ENCODE results near the gene UCN2. TPM values are rescaled to one million over a fixed set of nuclear protein-coding genes. Genes with fewer than 3 reads are reported as not detected.

UCN2 gene
- total RNA-seq, 2 experiments from 2014 or later: 0.16 TPM; not detected in 1

DNA sequence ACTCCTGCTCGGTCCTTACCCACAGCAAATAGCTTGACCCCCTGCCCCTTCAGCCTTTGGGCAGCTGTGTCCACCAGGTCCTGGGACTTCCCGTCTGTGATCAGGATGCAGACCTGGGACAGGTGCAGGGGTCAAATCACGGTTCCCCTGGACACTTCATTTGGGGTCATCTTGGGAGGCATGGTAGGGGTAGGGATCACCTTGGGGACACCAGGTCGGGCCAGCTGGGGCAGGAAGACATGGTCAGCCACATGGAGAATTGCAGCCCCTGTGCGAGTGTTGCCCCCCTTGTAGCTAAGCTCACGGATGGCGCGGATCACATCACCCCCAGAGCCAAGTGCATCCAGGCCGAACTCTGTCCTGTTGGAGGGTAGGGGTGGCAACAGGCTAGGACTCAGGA is 29.8 kb upstream of the UCN2 start:
- Histone ChIP-seq H2AFZ (ENCODE audit: low read length) (no peak overlapping the region), H3K4me3 (ENCODE audit: low read depth, low read length, poor library complexity, severe bottlenecking) (no peak overlapping the region), H3K4me2 (ENCODE audit: low read length) (no peak overlapping the region), H4K20me1 (ENCODE audit: insufficient read depth, low read length) (no peaks in the 10 kb centered on the region), H3K4me1 (ENCODE audit: insufficient read depth, low read length, poor library complexity, severe bottlenecking) (no peaks in the 10 kb centered on the region), H3K79me2 (ENCODE audit: insufficient read depth, low read depth, low read length) (no peaks in the 10 kb centered on the region), H3K27ac (ENCODE audit: low read depth, low read length, poor library complexity, severe bottlenecking) (no peak overlapping the region), H3K9me3 (ENCODE audit: low read length) (no peaks in the 10 kb centered on the region), H3K36me3 (ENCODE audit: insufficient read depth, low read length) (peaks cover 11% of the 10 kb centered on the region; the same call in 1 of the 2 replicates), H3K9me2 (ENCODE audit: insufficient read depth, low read length) (no peaks in the 10 kb centered on the region)
- TF ChIP-seq, protein P1, sequence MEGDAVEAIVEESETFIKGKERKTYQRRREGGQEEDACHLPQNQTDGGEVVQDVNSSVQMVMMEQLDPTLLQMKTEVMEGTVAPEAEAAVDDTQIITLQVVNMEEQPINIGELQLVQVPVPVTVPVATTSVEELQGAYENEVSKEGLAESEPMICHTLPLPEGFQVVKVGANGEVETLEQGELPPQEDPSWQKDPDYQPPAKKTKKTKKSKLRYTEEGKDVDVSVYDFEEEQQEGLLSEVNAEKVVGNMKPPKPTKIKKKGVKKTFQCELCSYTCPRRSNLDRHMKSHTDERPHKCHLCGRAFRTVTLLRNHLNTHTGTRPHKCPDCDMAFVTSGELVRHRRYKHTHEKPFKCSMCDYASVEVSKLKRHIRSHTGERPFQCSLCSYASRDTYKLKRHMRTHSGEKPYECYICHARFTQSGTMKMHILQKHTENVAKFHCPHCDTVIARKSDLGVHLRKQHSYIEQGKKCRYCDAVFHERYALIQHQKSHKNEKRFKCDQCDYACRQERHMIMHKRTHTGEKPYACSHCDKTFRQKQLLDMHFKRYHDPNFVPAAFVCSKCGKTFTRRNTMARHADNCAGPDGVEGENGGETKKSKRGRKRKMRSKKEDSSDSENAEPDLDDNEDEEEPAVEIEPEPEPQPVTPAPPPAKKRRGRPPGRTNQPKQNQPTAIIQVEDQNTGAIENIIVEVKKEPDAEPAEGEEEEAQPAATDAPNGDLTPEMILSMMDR (conservative IDR thresholded peaks at IDR 0.05; ENCODE audit: low read length): no peak
- TF ChIP-seq EZH2phosphoT487 (IDR thresholded peaks at IDR 0.05; ENCODE audit: borderline replicate concordance, low read depth, low read length): no peak
- BruUV-seq (replicated peaks): no TSS peak
- DNase-seq (ENCODE audit: low spot score): no peak
- intact Hi-C loops (cut with micrococcal nuclease; ENCODE audit: unreplicated experiment): no loop called here
- ChIA-PET CTCF (ENCODE audit: unreplicated experiment) (no interaction called here), POLR2A (no interaction called here)

DNA sequence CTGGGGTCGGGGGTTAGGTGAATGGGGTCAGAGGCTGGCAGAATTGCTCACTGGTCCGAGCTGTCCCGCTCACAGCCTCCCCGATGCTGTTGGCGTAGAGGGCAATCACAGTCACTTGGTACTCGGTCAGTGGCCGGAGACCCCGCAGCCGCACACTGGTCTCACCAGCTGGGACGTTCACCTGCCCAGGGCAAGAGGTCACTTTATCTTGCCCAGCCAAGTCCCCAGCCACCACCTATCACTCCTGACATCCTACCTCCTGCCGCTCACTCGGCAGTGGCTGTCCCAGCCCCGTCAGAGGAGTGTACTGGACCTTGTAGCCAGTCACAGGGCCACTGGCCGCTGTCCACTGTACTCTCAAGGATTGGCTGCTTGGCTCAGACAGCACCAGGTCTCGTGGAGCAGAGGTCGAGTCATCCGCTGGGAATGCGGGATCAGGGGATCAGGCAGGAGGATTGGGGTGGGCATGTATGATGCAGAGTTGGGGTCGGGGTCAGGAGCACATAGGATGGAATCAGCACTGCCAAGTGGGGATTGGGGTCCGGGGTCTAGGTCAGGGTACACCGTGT is 29.0 kb upstream of the UCN2 start:
- H3K9me2 ChIP-seq (ENCODE audit: insufficient read depth, low read length): no peaks in the 10 kb centered on the region
- no peaks in the 10 kb centered on the region for H3K9me3 ChIP-seq (ENCODE audit: low read length)
- no peak overlapping the region for H3K4me3 ChIP-seq (ENCODE audit: low read depth, low read length, poor library complexity, severe bottlenecking)
- H4K20me1 ChIP-seq (ENCODE audit: insufficient read depth, low read length): no peaks in the 10 kb centered on the region
- BruUV-seq (replicated peaks): no TSS peak
- H3K4me2 ChIP-seq (ENCODE audit: low read length): no peak overlapping the region
- ChIA-PET CTCF (ENCODE audit: unreplicated experiment) (no interaction called here), POLR2A (no interaction called here)
- no peak for DNase-seq (ENCODE audit: low spot score)
- H3K79me2 ChIP-seq (ENCODE audit: insufficient read depth, low read depth, low read length): no peaks in the 10 kb centered on the region
- no peaks in the 10 kb centered on the region for H3K4me1 ChIP-seq (ENCODE audit: insufficient read depth, low read length, poor library complexity, severe bottlenecking)
- TF ChIP-seq EZH2phosphoT487 (IDR thresholded peaks at IDR 0.05; ENCODE audit: borderline replicate concordance, low read depth, low read length): no peak
- TF ChIP-seq, protein P1 (conservative IDR thresholded peaks at IDR 0.05; ENCODE audit: low read length): no peak
- H3K36me3 ChIP-seq (ENCODE audit: insufficient read depth, low read length): peaks cover 5% of the 10 kb centered on the region; the same call in 1 of the 2 replicates
- intact Hi-C loops (cut with micrococcal nuclease; ENCODE audit: unreplicated experiment): no loop called here
- no peak overlapping the region for H3K27ac ChIP-seq (ENCODE audit: low read depth, low read length, poor library complexity, severe bottlenecking)
- no peak overlapping the region for H2AFZ ChIP-seq (ENCODE audit: low read length)

DNA sequence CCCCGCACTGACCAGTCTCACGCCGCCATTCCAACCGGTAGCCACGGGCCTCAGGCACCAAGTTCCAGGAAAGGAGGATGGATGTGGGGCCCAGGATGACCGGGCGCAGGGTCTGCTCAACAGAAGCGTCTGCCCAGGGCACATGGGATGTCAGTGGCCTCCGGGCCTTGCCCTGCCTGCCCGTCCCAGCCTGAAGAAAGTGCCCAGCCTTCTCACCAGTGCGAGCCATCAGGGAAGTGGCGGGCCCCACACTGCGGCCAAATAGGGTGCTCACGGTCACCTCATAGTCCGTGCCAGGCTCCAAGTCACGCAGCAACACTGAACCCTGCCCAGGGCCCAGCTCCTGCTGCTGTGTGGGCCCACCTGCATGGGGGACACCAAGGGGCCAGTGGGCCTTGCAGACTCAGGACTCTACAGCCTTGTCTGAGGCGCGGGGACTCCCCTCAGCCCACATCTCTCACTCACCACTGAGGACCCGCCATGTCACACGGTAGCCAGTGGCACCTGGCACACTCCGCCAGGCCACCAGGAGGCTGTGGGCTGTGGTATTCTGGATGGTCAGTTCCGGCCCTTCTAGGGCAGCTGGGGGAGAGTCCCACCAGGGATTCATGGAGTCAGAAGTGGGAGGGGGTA is 28.4 kb upstream of the UCN2 start:
- no peak for TF ChIP-seq EZH2phosphoT487 (IDR thresholded peaks at IDR 0.05; ENCODE audit: borderline replicate concordance, low read depth, low read length)
- TF ChIP-seq, protein P1 (conservative IDR thresholded peaks at IDR 0.05; ENCODE audit: low read length): no peak
- no peaks in the 10 kb centered on the region for H4K20me1 ChIP-seq (ENCODE audit: insufficient read depth, low read length)
- ChIA-PET CTCF (ENCODE audit: unreplicated experiment) (no interaction called here), POLR2A (no interaction called here)
- H3K9me2 ChIP-seq (ENCODE audit: insufficient read depth, low read length): no peaks in the 10 kb centered on the region
- intact Hi-C loops (cut with micrococcal nuclease; ENCODE audit: unreplicated experiment): no loop called here
- H3K79me2 ChIP-seq (ENCODE audit: insufficient read depth, low read depth, low read length): no peaks in the 10 kb centered on the region
- DNase-seq (ENCODE audit: low spot score): no peak
- no peak overlapping the region for H3K4me2 ChIP-seq (ENCODE audit: low read length)
- H3K4me3 ChIP-seq (ENCODE audit: low read depth, low read length, poor library complexity, severe bottlenecking): no peak overlapping the region
- H3K4me1 ChIP-seq (ENCODE audit: insufficient read depth, low read length, poor library complexity, severe bottlenecking): no peaks in the 10 kb centered on the region
- no peak overlapping the region for H2AFZ ChIP-seq (ENCODE audit: low read length)
- H3K9me3 ChIP-seq (ENCODE audit: low read length): no peaks in the 10 kb centered on the region
- no TSS peak for BruUV-seq (replicated peaks)
- no peaks in the 10 kb centered on the region for H3K36me3 ChIP-seq (ENCODE audit: insufficient read depth, low read length)
- H3K27ac ChIP-seq (ENCODE audit: low read depth, low read length, poor library complexity, severe bottlenecking): no peak overlapping the region

All from OCI-LY7 (cell line).